Loucy (cell line): ENCODE data around the gene CGREF1.

Experiments
- H2AFZ ChIP-seq: fragments of 200-600 bp; sonication (generic); 2 replicates; pipeline ENCODE4 v1.6.0; 2016; ENCODE audit warnings: antibody characterized with exemption, mild to moderate bottlenecking, low read length, moderate library complexity
- H3F3A ChIP-seq: fragments of 200-600 bp; 2 replicates; pipeline ENCODE4 v1.6.0; 2016; ENCODE audit warnings: antibody characterized with exemption, low read depth, mild to moderate bottlenecking
- H3K27me3 ChIP-seq: fragments of 200-600 bp; sonication (generic); 2 replicates; pipeline ENCODE4 v1.6.1; 2014; ENCODE audit warnings: low read length, mild to moderate bottlenecking; ENCODE audit not compliant: insufficient read depth, poor library complexity, severe bottlenecking
- H3K36me3 ChIP-seq: fragments of 200-600 bp; sonication (generic); 2 replicates; pipeline ENCODE4 v1.6.1; 2016; ENCODE audit warnings: low read length; ENCODE audit not compliant: insufficient read depth
- H3K4me1 ChIP-seq: fragments of 200-600 bp; sonication (generic); 2 replicates; pipeline ENCODE4 v1.5.1; 2014; ENCODE audit warnings: low read length, mild to moderate bottlenecking; ENCODE audit not compliant: insufficient read depth, poor library complexity, severe bottlenecking
- H3K4me2 ChIP-seq: fragments of 200-600 bp; sonication (generic); 2 replicates; pipeline ENCODE4 v1.6.0; 2014; ENCODE audit warnings: antibody characterized with exemption, low read length, low read depth, mild to moderate bottlenecking; ENCODE audit not compliant: poor library complexity, severe bottlenecking
- H3K4me3 ChIP-seq: fragments of 200-600 bp; sonication (generic); 2 replicates; pipeline ENCODE4 v1.5.1; 2014; ENCODE audit warnings: low read length, mild to moderate bottlenecking, mixed read lengths; ENCODE audit not compliant: poor library complexity, severe bottlenecking
- H3K79me2 ChIP-seq: fragments of 200-600 bp; sonication (generic); 2 replicates; pipeline ENCODE4 v1.6.1; 2014; ENCODE audit warnings: low read length; ENCODE audit not compliant: insufficient read depth
- H3K9ac ChIP-seq: fragments of 200-600 bp; sonication (generic); 2 replicates; pipeline ENCODE4 v1.6.0; 2014; ENCODE audit warnings: mild to moderate bottlenecking, low read depth, low read length, moderate library complexity; ENCODE audit not compliant: poor library complexity, severe bottlenecking
- H3K9me2 ChIP-seq: fragments of 200-600 bp; sonication (generic); replicated peaks from 2 replicates; pipeline ENCODE4 v1.6.1; 2016; ENCODE audit warnings: low read depth, low read length, mixed read lengths
- H3K9me3 ChIP-seq: fragments of 200-600 bp; sonication (generic); 2 replicates; pipeline ENCODE4 v1.6.1; 2014; ENCODE audit warnings: mild to moderate bottlenecking, antibody characterized with exemption, low read length, low read depth; ENCODE audit not compliant: insufficient read depth
- H4K20me1 ChIP-seq: fragments of 200-600 bp; sonication (generic); 2 replicates; pipeline ENCODE4 v1.6.0; 2014; ENCODE audit warnings: antibody characterized with exemption, low read length, mild to moderate bottlenecking; ENCODE audit not compliant: insufficient read depth, poor library complexity, severe bottlenecking
- CTCF ChIP-seq: fragments of 200-600 bp; sonication (generic); conservative IDR thresholded peaks from 2 replicates; pipeline ENCODE4 v1.5.1; 2014; ENCODE audit warnings: mild to moderate bottlenecking, antibody characterized with exemption, low read length
- EZH2phosphoT487 ChIP-seq: fragments of 200-600 bp; IDR thresholded peaks from 2 replicates; pipeline ENCODE4 v1.6.1; 2018; ENCODE audit warnings: antibody characterized with exemption, mild to moderate bottlenecking, moderate library complexity, borderline replicate concordance

CGREF1 gene

DNA sequence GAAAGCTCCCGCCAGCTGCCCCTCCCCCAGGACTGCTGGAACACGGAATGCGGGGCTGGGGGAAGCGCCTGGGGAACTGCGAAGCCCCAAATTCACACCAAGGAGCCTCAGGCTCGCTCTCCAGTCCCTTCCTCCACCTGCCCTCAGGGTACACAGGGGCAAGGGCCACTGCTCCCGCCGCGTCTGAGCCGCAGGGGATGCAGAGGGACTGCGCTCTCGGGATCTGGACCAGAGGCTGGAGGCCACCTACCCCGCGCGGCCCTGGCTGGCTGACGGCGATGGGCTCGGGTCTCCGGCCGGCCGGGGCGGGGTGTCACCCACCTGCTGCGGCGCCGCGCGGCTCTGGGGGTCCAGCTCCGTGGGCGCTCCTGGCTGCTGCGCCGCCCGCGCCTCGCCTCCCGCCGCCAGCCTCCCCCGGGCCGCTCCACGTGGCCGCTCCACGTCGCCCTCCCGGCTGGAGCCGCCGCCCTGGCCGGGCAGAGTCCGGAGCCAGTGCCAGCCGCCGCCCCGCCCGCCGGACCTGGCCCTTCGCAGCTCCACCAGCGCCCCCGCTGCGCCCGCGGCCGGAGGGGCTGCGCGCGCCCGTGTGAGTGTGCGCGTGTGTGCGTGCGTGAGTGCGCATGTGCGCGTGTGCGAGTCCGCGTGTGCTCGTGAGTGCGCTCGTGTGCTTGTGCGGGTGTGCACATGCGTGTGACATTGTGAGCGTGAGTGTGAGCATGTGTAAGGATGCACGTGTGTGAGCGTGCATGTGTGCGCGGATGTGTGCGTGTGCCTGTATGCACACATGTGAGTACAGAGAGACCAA, at the start of gene CGREF1:
Gene CGREF1 (minus strand): TSS at position 604 of the 805 bp plus-strand sequence. CDS start 14,762 bp downstream, outside the sequence.
- no peak within 1 kb of the TSS for H3K4me2 ChIP-seq
- no peaks in the 10 kb centered on the region for H3F3A ChIP-seq
- no peak within 1 kb of the TSS for H3K4me3 ChIP-seq
- TF ChIP-seq CTCF (no peak), EZH2phosphoT487 (no peak)
- no peaks in the 10 kb centered on the region for H4K20me1 ChIP-seq
- H2AFZ ChIP-seq = no peak within 1 kb of the TSS
- no peak within 1 kb of the TSS for H3K9ac ChIP-seq
- no peaks in the 10 kb centered on the region for H3K9me2 ChIP-seq
- no peaks in the 10 kb centered on the region for H3K79me2 ChIP-seq
- H3K27me3 ChIP-seq = no peaks in the 10 kb centered on the region
- no peaks in the 10 kb centered on the region for H3K9me3 ChIP-seq
- no peaks in the 10 kb centered on the region for H3K36me3 ChIP-seq
- H3K4me1 ChIP-seq = peaks cover under 1% of the 10 kb centered on the region

DNA sequence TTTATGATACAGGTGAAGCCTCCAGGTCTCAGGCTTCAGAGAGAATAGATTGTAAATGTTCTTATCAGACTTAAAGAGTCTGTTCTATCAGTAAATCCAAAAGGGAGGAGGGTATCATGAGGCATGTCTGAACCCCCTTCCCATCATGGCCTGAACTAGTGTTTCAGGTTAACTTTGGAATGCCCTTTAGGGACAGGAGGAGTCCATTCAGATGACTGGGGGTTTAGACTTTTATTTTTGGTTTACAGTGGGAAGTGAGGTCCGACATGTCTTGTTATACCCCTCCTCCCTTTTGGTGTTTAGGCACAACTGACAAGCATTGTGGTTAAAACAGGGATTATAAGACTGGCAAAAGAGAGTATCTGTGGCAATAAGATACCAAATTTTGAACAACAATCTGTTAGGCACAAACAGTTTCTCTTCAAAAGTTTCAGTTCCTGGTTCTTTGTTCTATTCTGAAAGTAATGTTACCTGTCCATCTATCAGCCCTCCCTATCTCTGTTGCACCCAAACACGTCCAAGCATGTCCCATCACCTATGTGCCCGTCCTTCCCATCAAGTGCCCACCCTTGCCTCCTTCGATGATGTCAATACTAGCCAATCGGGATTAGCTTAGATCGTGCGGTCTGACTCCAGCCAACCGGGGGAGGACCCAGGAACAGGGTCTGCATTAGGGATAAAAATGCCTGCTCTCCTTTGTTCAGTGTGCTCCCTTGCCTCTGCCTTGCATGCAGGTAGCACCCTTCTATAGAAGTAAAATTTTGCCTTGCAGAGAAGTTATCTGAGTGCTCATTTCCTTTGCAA, 46.2 kb upstream of the CGREF1 start:
- Histone ChIP-seq H3K9ac (no peak overlapping the region), H4K20me1 (no peaks in the 10 kb centered on the region), H3K9me3 (no peaks in the 10 kb centered on the region), H3K4me3 (no peak overlapping the region), H3K4me1 (no peaks in the 10 kb centered on the region), H3K79me2 (no peaks in the 10 kb centered on the region), H3F3A (no peaks in the 10 kb centered on the region), H2AFZ (0 out of 2 replicates have a peak overlapping the region, but pooled peaks have one; percentile 41), H3K36me3 (no peaks in the 10 kb centered on the region), H3K4me2 (no peak overlapping the region), H3K9me2 (no peaks in the 10 kb centered on the region), H3K27me3 (no peaks in the 10 kb centered on the region)
- no peak for TF ChIP-seq EZH2phosphoT487

DNA sequence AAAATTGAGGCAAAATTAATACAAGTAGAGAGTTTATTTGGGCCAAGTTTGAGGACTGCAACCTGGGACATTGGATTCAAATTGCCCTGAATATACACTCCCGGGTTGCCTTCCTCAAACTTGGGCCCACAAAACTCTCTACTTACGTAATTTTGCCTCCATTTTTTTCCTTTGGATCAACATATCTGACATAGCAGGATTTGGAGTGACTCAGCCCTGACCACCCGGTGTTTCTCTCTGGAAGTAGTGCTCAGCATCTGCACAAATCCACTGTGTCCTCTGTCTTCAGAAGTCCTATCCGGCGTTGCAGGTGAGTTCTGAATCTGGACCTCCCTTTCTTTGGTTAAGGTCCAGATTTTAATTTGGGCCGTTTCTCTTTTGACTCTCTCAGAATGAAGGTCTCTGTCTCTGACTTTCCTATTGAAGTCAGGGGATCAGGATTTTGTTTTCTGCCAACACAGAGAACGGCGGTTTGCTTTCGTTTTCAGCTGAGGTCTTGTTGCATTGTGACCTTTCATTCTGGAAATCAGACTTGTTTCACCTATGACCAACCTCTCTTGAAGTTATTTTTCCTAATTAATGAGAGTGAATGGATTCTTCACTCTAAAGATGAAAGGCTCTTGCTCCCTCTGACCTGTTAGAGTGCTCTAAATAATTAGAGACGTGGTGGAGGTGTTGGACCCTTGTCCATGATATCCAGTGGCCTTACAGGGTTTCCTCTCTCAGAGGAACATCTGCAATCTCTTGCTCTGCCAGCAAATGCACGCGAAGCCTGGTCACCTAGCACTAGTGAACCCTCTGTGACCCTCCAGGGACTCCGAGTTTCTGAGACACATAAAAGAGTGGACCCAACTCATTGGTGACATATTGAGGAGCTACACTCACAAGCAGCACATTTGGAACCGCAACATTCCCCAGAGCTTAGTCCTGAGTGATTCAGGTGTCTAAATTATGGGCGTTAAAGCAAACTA, 43.5 kb upstream of the CGREF1 start:
- no peak overlapping the region for H3K4me2 ChIP-seq
- no peak overlapping the region for H3K4me3 ChIP-seq
- H3K27me3 ChIP-seq = no peaks in the 10 kb centered on the region
- TF ChIP-seq CTCF = no peak
- no peak for TF ChIP-seq EZH2phosphoT487
- no peaks in the 10 kb centered on the region for H3K4me1 ChIP-seq
- no peaks in the 10 kb centered on the region for H3K79me2 ChIP-seq
- H3K36me3 ChIP-seq = no peaks in the 10 kb centered on the region
- H3F3A ChIP-seq = no peaks in the 10 kb centered on the region
- H3K9me3 ChIP-seq = no peaks in the 10 kb centered on the region
- H4K20me1 ChIP-seq = no peaks in the 10 kb centered on the region
- no peak overlapping the region for H2AFZ ChIP-seq
- no peaks in the 10 kb centered on the region for H3K9me2 ChIP-seq
- no peak overlapping the region for H3K9ac ChIP-seq
